Activated CD8-positive, alpha-beta memory T cell treated with anti-CD3 and anti-CD28 coated beads, Interleukin-2, amount 50 U/mL, for 48 hours (primary cell): ENCODE data around the gene CEBPA.
"Not testable (repeated sequence)": the region's sequence is repeated elsewhere in the genome, so short reads cannot be mapped to it uniquely, and the experiment has no call there.

Source experiments
- DNase-seq: peaks from one replicate; pipeline ENCODE4 v3.0.0-alpha.2; 2020

Gene CEBPA

DNA sequence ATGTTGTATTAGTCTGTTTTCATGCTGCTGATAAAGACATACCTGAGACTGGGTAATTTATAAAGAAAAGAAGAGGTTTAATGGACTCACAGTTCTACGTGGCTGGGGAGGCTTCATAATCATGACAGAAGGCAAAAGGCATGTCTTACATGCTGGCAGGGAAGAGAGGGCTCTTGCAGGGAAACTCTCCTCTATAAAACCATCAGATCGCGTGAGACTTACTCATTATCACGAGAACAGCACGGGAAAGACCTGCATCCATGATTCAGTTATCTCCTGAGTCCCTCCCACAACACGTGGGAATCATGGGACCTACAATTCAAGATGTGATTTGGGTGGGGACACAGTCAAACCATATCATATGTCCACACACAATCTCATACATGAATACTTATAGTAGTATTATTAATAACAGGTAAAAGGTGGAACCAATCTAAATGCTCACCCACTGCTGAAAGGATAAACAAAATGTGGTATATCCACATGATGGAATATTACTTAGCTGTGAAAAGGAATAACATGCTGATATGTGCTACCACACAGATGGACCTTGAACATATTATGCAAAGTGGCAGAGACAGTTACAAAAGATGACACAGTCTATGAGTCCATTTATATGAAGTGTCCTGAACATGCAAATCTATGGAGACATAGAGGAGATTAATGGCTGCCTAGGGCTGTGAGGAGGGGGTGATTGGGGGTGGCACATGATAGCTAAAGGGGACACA lies 20.9 kb upstream of the CEBPA start:
- DNase-seq = no peak

DNA sequence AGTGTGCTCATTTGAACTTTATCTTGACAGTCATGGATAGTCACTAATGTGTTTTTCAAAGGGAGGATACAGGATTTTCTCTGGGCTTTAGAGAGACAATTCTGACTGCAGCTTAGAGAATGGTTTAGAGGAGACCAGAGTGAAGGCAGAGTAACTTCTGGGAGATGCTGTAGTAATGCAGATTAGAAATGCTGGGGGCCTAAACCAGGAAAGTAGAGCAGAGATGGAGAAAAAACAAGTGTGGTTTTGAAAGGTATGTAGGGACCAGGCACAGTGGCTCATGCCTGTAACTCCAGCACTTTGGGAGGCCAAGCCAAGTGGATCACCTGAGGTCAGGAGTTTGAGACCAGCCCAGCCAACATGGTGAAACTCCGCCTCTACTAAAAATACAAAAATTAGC lies 18.3 kb upstream of the CEBPA start:
- DNase-seq = no peak

DNA sequence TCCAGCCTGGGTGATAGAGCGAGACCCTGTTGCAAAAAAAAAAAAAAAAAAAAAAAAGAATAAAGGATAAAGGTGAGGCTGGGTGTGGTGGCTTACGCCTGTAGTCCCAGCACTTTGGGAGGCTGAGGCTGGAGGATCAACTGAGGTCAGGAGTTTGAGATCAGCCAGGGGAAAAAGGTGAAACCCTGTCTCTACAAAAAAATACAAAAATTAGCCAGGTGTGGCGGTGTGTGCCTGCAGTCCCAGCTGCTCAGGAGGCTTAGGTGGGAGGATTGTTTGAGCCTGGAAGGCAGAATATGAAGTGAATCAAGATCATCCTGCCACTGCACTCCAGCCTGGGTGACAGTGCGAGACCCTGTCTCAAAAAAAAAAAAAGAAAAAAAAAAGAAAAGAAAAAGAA lies 15.7 kb upstream of the CEBPA start:
- DNase-seq = not testable (repeated sequence)

DNA sequence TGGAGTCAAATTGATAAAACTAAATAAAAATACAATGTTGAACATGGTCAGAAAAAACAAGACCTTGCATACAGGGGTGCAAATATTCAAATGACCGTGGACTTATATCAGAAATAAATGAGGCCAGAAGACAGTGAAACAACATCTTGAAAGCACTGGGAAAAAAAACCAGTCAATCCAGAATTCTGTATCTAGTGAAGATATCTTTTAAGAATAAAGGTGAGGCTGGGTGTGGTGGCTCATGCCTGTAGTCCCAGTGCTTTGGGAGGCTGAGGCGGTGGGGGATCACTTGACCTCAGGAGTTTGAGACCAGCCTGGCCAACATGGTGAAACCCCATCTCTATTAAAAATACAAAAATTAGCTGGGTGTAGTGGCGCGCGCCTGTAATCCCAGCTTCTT lies 15.2 kb upstream of the CEBPA start:
- no peak for DNase-seq

DNA sequence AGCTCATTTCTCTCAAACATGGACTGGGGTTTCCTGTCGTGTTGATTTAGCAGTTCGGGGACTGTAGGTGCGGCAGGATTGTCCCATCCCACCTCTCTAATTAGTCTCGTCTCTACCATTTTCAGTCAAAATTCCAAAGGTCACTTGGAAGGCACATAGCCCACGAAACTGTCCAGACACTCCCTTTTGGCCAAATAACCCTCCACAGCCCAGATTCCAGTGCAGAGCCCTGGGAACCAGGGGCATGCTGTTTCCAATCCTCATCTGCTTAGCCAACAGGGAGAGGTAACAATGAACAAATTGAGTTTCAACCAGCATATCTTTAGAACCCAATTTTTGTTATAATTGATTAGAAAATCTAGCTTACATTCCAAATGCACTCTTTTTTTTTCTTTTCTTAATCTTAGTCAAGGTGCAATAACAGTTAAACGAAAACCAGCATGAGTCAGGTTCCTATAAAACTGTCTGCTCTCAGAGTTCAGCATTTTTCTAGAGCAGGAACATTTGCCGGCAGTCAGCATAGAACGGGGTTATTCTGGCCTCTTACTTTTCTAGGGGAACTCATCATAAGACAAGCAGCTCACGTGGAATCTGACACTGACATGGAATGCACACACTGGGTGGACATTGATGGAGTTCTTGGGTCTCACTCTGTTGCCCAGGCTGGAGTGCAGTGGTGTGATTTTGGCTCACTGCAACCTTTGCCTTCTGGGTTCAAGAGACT lies 14.4 kb upstream of the CEBPA start:
- no peak for DNase-seq

DNA sequence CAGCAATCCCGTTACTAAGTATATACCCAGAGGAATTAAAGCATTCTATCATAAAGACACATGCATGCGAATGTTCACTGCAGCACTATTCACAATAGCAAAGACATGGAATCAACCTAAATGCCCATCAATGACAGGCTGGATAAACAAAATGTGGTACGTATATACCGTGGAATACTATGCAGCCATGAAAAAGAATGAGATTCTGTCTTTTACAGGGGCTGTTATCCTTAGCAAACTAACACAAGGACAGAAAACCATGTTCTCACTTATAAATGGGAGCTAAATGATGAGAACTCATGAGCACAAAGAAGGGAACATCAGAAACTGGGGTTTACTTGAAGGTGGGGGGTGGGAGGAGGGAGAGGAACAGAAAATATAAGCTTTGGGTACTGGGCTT lies 10.5 kb upstream of the CEBPA start:
- DNase-seq = not testable (repeated sequence)

DNA sequence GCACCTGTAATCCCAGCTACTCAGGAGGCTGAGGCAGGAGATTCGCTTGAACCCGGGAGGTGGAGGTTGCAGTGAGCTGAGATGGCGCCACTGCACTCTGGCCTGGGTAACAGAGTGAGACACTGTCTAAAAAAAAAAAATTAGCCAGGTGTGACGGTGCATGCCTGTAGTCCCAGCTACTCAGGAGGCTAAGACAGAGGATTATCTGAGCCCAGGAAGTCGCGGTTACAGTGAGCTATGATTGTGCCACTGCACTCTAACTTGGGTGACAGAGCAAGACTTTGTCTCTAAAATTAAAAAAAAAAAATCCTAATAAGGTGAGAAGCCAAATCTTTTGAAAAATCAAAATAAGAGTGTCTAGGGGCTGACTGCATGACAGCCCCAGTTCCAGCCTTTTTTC lies 9.7 kb upstream of the CEBPA start:
- no peak for DNase-seq

DNA sequence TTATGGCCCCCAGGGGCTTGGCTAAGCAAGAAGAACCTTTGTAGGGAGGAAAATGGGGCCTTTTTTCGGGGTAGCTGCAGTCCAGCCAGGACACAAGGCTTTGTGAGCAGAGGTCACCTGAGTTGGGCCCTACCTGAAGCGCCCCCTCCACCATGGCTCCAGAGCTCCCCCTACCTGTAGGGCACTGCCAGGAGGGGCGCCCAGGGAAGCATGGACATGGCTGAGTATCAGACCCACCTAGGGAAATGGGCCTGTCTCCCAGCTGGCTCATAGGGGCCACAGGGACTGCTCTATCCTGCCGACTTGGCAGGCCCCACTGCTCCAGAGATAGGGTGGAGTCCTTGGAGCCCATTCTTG lies 9.0 kb upstream of the CEBPA start:
- no peak for DNase-seq

DNA sequence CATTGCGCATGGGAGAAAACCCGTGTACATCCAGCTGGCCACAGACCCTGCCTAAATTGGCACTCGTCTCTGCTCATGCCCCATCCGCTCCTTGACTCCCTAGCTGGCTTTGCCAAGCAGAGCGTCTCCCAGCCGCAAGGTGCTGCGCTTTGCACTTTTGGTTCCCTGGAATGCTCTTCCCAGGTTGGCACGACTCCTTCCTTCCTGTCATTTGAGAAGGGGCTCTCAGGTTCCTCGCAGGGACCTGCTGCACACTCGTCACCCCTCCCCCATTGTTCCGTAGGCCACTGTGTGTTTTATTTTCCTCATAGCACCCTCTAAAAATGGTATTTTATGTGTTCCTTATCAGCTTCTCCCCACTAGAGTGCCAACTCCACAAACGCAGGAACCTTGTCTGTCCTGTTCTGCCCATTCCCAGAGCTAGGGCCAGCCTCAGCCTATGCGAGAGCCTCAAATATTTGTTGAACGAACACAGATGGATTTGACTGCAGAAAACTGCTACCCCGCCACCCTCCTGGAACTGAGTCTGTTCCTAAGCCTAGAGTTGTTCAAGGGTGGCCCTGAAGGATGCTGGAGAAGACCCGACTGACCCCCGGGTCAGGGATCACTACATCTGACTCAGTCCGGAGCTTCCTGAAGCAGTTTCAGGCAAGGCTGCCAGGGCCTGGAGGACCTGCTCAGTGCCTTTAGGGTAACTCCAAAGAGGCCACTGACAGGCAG lies 8.4 kb upstream of the CEBPA start:
- DNase-seq = no peak

DNA sequence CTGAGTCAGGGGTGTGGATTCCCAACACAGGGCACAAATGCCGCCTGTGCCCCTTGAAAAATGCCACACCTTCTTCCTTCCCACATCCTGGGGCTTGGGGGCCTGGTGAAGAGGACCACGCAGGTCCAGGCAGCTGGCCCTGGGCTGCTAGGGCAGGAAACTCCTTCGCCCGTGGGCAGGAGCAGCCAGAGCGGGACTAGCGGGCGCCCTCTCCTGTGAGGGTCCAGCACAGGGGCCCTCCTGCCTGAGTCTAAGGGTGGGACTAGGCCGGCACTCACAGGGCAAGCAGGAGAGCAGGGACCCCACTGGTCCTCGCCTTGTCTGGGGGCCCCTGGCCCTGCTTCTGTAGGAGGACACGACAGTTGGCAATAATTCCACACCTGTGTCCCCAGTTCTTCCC lies 7.5 kb upstream of the CEBPA start:
- no peak for DNase-seq

DNA sequence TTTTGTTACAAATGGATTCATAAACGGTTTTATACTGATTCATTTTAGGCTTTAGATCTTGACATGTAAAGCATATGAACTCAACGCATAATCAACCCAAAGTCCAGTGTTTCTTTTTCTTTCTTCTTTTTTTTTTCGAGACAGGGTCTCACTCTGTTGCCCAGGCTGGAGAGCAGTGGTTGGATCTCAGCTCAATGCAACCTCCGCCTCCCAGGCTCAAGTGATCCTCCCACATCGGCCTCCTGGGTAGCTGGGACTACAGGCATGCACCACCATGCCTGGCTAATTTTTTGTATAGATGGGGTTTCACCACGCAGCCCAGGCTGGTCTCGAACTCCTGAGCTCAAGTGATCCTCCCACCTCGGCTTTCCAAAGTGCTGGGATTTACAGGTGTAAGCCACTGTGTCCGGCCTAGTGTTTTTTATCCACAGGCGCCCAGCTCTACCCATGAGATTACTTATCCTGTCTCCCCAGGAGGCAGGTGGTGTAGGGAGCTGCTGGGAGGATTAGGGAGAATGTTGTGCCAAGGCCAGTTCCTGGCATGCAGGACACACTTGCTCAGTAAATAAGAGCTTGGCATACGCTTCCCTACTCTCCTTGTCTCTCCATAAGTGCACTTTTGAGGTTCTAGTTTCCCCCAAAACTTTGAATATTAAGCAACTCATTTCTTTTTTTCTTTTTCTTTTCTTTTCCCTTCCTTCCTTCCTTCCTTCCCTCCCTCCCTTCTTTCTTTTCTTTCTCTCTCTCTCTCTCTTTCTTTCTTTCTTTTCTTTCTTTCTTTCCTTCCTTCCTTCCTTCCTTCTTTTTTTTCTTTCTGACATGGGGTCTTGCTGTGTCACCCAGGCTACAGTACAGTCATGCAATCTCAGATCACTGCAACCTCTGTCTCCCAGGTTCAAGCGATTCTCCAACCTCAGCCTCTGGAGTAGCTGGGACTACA lies 4.8 kb upstream of the CEBPA start:
- DNase-seq = no peak

DNA sequence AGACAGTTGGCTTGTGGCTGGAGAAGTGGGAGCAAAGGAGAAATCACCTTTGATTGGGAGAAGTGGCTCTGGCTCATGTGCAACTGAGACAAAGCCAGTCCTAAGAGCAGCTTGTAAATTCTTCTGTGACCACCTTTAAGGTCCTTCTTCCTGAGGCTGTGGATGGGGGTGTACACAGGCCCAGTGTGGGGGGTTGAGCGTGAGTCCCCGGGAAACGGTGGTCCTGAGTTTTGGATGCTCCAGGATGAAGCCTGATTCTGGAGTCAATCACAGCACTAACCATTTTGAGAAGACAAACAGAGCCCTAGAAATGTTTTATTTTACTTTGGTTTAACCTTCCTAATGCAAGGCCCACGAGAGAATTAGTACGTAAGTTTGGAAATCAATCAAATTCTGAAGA lies 3.9 kb upstream of the CEBPA start:
- DNase-seq = no peak

DNA sequence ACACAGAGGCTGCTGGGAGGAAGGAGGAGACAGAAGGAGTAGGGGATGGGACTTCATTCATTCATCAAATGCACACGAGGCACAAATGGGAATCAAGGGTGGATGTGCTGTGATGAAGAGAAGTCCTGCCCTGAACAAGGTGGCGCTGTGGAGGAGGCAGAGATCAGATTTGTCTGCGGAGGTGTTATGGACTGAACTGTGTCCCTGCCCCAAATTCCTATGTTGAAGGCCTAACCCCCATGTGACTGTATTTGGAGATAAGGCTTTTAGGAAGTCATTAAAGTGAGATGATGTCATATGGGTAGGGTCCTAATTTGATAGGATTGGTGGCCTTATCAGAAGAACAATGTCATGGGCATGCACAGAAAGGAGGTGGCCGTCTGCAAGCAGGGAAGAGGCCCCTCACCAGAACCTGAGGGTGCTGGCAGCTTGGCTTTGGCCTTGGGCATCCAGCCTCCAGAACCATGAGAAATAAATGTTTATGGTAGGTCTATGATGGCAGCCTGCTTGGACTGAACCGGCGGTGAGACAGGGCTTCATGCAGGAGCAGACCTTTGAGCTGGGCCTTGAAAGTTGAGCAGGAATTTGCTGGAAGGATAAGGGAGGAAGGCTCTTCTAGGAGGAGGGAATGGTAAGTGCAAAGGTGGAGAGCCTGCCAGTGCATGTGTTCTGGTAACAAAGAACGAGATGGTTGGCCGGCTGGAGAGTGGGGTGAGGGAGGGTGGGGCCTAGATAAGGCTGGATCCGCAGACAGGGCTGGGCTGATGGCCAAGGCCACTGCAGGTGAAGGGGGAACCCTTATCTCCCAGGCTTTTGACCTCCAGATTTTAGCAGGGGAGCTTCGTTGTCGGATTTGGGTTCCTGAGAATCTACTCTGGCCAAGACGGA lies 2.7 kb upstream of the CEBPA start:
- DNase-seq = no peak

DNA sequence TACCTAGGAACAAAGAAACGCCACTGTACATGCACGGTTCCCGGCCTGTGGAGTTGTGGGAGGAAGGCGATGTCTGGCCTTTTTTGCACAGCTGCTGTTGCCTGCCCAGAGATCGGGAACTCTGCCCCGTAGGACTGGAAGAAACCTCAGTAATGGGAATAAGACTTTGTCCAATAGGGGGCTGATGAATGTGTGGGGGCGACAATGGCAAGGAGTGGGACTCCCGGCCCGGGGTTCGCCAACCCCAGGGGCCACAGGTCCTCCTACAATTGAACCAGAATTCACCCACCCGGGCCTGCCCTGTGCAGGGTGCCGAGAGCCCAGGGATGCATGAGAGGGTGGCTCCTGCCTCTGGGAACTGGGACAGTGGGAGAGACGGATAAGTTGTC lies 2.0 kb upstream of the CEBPA start:
- DNase-seq = no peak

DNA sequence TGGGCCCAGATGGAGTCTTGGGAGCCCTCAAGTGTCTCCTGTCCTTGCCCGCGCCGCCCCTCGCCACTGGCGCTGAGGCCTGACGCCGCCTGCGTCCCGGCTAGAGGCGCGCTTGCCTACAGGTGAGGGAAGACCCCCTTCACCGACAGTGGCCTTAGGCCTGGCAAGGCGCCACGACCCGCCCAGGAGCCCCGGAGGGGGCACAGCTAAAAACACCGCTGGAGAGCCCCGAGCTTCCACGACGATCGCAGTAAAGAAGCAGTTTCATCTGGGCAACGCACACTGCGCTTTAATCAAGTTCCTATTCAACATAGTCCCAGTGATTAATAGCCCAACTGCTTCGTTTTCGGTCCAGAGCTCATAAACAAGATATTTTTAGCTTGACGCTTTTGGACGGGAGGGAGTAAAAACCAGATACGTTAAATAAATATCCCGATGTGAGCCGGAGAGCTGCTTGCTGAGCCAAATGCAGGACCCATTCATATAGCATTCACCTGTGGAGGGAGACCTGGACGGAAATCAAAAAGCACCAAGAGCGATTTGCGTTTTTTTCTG lies 1.5 kb upstream of the CEBPA start:
- DNase-seq = no peak

DNA sequence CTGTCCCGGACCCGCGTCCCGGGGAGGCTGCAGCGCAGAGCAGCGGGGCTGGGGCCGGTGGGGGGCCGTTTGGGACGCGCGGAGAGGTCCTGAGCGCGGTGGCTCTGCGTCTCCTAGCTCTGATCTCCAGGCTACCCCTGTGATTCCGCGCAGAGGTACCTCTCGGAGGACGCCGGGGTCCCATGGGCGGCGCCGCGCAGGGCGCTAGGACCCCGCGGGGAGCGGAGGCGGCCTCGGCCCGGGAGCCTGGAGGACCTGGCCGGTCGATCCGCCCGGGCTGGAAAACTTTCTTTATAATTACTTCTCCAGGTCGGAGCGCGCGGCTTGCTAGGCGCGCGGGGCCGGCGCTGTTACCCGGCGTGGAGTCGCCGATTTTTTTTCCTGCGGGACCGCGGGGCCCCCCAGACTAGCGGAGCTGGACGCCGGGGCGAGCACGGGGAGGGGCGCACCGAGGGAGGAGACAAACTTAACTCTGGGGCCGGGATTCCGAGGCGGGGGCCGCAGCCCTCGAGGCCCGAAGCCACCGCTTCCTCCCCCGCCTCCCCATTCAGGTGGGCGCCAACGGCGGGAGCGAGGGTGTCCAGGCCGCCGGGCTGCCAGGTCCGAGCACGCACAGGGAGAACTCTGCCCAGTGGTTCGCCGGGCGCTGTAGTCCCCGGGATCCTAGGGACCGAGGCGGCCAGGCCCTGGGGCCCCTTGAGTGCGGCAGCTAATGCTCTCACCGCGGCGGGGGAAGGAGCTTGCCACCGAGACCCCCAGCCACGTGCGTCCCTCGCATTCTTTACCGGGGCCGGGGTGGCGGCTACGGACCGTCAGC lies 848 bp upstream of the CEBPA start:
- peak; percentile 69 for DNase-seq

DNA sequence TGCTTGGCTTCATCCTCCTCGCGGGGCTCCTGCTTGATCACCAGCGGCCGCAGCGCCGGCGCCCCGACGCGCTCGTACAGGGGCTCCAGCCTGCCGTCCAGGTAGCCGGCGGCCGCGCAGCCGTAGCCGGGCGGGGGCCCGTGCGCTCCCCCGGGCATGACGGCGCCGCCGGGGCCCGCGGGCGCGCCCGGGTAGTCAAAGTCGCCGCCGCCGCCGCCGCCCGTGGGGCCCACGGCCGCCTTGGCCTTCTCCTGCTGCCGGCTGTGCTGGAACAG lies 497 bp downstream of the CEBPA start:
- no peak for DNase-seq

DNA sequence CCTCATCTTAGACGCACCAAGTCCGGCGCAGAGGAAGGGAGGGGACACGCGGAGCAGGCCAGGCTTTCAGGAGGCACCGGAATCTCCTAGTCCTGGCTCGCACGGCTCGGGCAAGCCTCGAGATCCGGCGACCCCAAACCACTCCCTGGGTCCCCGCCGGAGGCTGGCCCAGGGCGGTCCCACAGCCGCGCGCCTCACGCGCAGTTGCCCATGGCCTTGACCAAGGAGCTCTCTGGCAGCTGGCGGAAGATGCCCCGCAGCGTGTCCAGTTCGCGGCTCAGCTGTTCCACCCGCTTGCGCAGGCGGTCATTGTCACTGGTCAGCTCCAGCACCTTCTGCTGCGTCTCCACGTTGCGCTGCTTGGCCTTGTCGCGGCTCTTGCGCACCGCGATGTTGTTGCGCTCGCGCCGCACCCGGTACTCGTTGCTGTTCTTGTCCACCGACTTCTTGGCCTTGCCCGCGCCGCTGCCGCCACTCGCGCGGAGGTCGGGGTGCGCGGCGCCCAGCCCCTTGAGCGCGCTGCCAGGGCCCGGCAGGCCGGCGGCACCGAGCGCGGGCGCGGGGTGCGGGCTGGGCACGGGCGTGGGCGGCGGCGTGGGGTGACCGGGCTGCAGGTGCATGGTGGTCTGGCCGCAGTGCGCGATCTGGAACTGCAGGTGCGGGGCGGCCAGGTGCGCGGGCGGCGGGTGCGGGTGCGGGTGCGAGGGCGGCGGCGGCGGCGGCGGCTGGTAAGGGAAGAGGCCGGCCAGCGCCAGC lies 1.0 kb downstream of the CEBPA start:
- DNase-seq = peak; percentile 49

DNA sequence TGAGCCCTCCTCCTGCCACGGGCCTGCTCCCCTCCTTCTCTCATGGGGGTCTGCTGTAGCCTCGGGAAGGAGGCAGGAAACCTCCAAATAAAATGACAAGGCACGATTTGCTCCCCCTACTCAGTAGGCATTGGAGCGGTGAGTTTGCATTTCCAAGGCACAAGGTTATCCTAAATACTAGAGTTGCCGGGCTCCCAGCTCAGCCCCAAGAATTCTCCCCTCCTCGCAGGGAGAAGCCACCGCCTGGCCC lies 1.5 kb downstream of the CEBPA start:
- DNase-seq = no peak

DNA sequence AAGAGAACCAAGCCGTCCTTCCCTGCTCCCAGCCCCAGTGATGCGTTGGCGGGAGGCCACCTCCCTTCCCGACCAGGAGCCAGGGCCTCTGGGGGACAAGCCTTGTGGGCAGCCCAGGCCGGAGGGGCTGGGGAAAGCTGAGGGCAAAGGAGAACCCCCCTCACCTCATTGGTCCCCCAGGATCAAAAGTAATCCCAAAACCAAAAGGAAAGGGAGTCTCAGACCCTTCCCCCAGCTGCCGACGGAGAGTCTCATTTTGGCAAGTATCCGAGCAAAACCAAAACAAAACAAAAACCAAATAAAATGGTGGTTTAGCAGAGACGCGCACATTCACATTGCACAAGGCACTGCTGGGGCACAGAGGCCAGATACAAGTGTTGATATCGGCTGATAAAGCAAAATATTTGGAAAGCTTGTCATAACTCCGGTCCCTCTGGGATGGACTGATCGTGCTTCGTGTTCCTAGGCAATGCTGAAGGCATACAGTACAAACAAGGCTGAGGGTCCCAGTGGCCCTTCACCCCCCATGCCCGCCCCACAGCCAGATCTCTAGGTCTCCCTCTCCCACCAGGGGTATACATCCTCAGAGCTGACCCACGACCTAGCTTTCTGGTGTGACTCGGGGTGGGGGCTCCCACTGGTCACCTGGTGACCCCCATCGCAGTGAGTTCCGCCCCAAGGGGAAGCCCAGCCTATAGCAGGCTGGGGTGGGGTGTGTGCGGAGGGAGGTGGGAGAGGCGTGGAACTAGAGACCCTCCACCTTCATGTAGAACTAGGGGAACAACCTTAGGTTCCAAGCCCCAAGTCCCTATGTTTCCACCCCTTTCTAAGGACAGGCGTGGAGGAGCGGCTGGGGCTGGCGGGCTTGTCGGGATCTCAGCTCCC lies 2.1 kb downstream of the CEBPA start:
- no peak for DNase-seq
